ENCODE data around the gene SERPIND1. TPM values are rescaled to one million over a fixed set of nuclear protein-coding genes. Genes with fewer than 3 reads are reported as not detected.

Gene SERPIND1
- polyA plus RNA-seq, 1 donor from 2014 or later, result not detected

GRCh38 chr22:20756846-20757245 lies 17.1 kb upstream of the SERPIND1 start:
- no peaks in the 10 kb centered on the region for H3K9me3 ChIP-seq (ENCODE audit: low read length)
- H3K4me3 ChIP-seq (ENCODE audit: low read length), result no peak overlapping the region
- H3F3A ChIP-seq (ENCODE audit: insufficient read depth, low read length, poor library complexity, severe bottlenecking), result no peaks in the 10 kb centered on the region
- H3K9ac ChIP-seq (ENCODE audit: low read length), result no peak overlapping the region
- TF ChIP-seq POLR2AphosphoS5 (IDR thresholded peaks at IDR 0.05), result no peak
- no peak for TF ChIP-seq EZH2 (IDR thresholded peaks at IDR 0.05; ENCODE audit: borderline replicate concordance, insufficient read depth, low read length, poor library complexity, severe bottlenecking)
- no peak for TF ChIP-seq RAD21 (conservative IDR thresholded peaks at IDR 0.05)
- no peak for TF ChIP-seq SMC3 (conservative IDR thresholded peaks at IDR 0.05; ENCODE audit: poor library complexity)
- no peak for TF ChIP-seq CTCF (IDR thresholded peaks at IDR 0.05; ENCODE audit: poor library complexity, severe bottlenecking)
- TF ChIP-seq MXI1 (conservative IDR thresholded peaks at IDR 0.05; ENCODE audit: poor library complexity, severe bottlenecking), result no peak
- no peak for TF ChIP-seq EP300 (conservative IDR thresholded peaks at IDR 0.05; ENCODE audit: poor library complexity, severe bottlenecking)
- TF ChIP-seq REST (IDR thresholded peaks at IDR 0.05; ENCODE audit: borderline replicate concordance), result no peak
- no peak for TF ChIP-seq TAF1 (IDR thresholded peaks at IDR 0.05; ENCODE audit: low read depth)
- H3K4me2 ChIP-seq (ENCODE audit: low read length), result no peak overlapping the region
- no peak overlapping the region for H2AFZ ChIP-seq (ENCODE audit: low read depth, low read length)
- H3K36me3 ChIP-seq (ENCODE audit: insufficient read depth, low read length), result peaks cover 9% of the 10 kb centered on the region
- no peaks in the 10 kb centered on the region for H3K79me2 ChIP-seq (replicated peaks; ENCODE audit: insufficient read depth, low read length)
- H4K20me1 ChIP-seq (ENCODE audit: insufficient read depth), result no peaks in the 10 kb centered on the region
- no peak overlapping the region for H3K27ac ChIP-seq (ENCODE audit: low read length)
- no peaks in the 10 kb centered on the region for H3K9me2 ChIP-seq (ENCODE audit: insufficient read depth, low read length)
- H3K27me3 ChIP-seq (ENCODE audit: insufficient read depth, low read depth, low read length), result no peaks in the 10 kb centered on the region

GRCh38 chr22:20758688-20759087 lies 15.2 kb upstream of the SERPIND1 start:
- Histone ChIP-seq H3K4me3 (ENCODE audit: low read length) (no peak overlapping the region), H4K20me1 (ENCODE audit: insufficient read depth) (no peaks in the 10 kb centered on the region), H3K36me3 (ENCODE audit: insufficient read depth, low read length) (peaks cover 9% of the 10 kb centered on the region), H3K27me3 (ENCODE audit: insufficient read depth, low read depth, low read length) (no peaks in the 10 kb centered on the region), H2AFZ (ENCODE audit: low read depth, low read length) (no peak overlapping the region), H3F3A (ENCODE audit: insufficient read depth, low read length, poor library complexity, severe bottlenecking) (no peaks in the 10 kb centered on the region), H3K9ac (ENCODE audit: low read length) (no peak overlapping the region), H3K9me2 (ENCODE audit: insufficient read depth, low read length) (no peaks in the 10 kb centered on the region), H3K27ac (ENCODE audit: low read length) (no peak overlapping the region), H3K79me2 (replicated peaks; ENCODE audit: insufficient read depth, low read length) (no peaks in the 10 kb centered on the region), H3K4me2 (ENCODE audit: low read length) (no peak overlapping the region), H3K9me3 (ENCODE audit: low read length) (no peaks in the 10 kb centered on the region)
- TF ChIP-seq REST (IDR thresholded peaks at IDR 0.05; ENCODE audit: borderline replicate concordance) (no peak), MXI1 (conservative IDR thresholded peaks at IDR 0.05; ENCODE audit: poor library complexity, severe bottlenecking) (no peak), SMC3 (conservative IDR thresholded peaks at IDR 0.05; ENCODE audit: poor library complexity) (no peak), EP300 (conservative IDR thresholded peaks at IDR 0.05; ENCODE audit: poor library complexity, severe bottlenecking) (no peak), RAD21 (conservative IDR thresholded peaks at IDR 0.05) (no peak), POLR2AphosphoS5 (IDR thresholded peaks at IDR 0.05) (no peak), TAF1 (IDR thresholded peaks at IDR 0.05; ENCODE audit: low read depth) (no peak), EZH2 (IDR thresholded peaks at IDR 0.05; ENCODE audit: borderline replicate concordance, insufficient read depth, low read length, poor library complexity, severe bottlenecking) (no peak), CTCF (IDR thresholded peaks at IDR 0.05; ENCODE audit: poor library complexity, severe bottlenecking) (no peak)
